ENCODE measurements around the gene MZB1. TPM values are rescaled to one million over a fixed set of nuclear protein-coding genes. Genes with fewer than 3 reads are reported as not detected.
A peak's percentile ranks its signal among the peaks of the same experiment; 100 is the strongest.

The MZB1 gene
- total RNA-seq, 1 donor from 2014 or later: not detected

- no peak for DNase-seq (ENCODE audit: low spot score)
- no peak for TF ChIP-seq CTCF (IDR thresholded peaks at IDR 0.05)
- H3K27ac Mint-ChIP-seq (ENCODE audit: unreplicated experiment): no peak overlapping the region
- no peaks in the 10 kb centered on the region for H3K9me3 Mint-ChIP-seq (ENCODE audit: low read depth)
- no peaks in the 10 kb centered on the region for H3K27me3 Mint-ChIP-seq (ENCODE audit: low read depth)
- peaks cover 14% of the 10 kb centered on the region for H3K36me3 Mint-ChIP-seq (ENCODE audit: low read depth)
- no peak overlapping the region for H3K4me3 Mint-ChIP-seq (ENCODE audit: unreplicated experiment)
- peaks cover 12% of the 10 kb centered on the region for H3K4me1 Mint-ChIP-seq (ENCODE audit: low read depth)
Observed at GRCh38 chr5:139419226-139420192, 29.8 kb upstream of the MZB1 start.

GRCh38 chr5:139418793-139419192 is 29.1 kb upstream of the MZB1 start:
- no peaks in the 10 kb centered on the region for H3K27me3 Mint-ChIP-seq (ENCODE audit: low read depth)
- TF ChIP-seq CTCF (IDR thresholded peaks at IDR 0.05): no peak
- H3K4me3 Mint-ChIP-seq (ENCODE audit: unreplicated experiment): no peak overlapping the region
- no peak overlapping the region for H3K27ac Mint-ChIP-seq (ENCODE audit: unreplicated experiment)
- no peak for DNase-seq (ENCODE audit: low spot score)
- no peaks in the 10 kb centered on the region for H3K9me3 Mint-ChIP-seq (ENCODE audit: low read depth)
- H3K36me3 Mint-ChIP-seq (ENCODE audit: low read depth): peaks cover 16% of the 10 kb centered on the region
- peaks cover 12% of the 10 kb centered on the region for H3K4me1 Mint-ChIP-seq (ENCODE audit: low read depth)

- H3K4me3 Mint-ChIP-seq (ENCODE audit: unreplicated experiment): no peak overlapping the region
- no peak for TF ChIP-seq CTCF (IDR thresholded peaks at IDR 0.05)
- H3K9me3 Mint-ChIP-seq (ENCODE audit: low read depth): no peaks in the 10 kb centered on the region
- no peak for DNase-seq (ENCODE audit: low spot score)
- peaks cover 20% of the 10 kb centered on the region for H3K36me3 Mint-ChIP-seq (ENCODE audit: low read depth)
- H3K27me3 Mint-ChIP-seq (ENCODE audit: low read depth): no peaks in the 10 kb centered on the region
- H3K4me1 Mint-ChIP-seq (ENCODE audit: low read depth): peaks cover 9% of the 10 kb centered on the region
- H3K27ac Mint-ChIP-seq (ENCODE audit: unreplicated experiment): peak overlapping the region; percentile 66
Observed at GRCh38 chr5:139417214-139417613, 27.5 kb upstream of the MZB1 start.

GRCh38 chr5:139416651-139417050 is 26.9 kb upstream of the MZB1 start:
- TF ChIP-seq CTCF (IDR thresholded peaks at IDR 0.05): no peak
- Mint-ChIP-seq H3K9me3 (ENCODE audit: low read depth) (no peaks in the 10 kb centered on the region), H3K27ac (ENCODE audit: unreplicated experiment) (peak overlapping the region; percentile 66), H3K4me1 (ENCODE audit: low read depth) (peaks cover 8% of the 10 kb centered on the region), H3K36me3 (ENCODE audit: low read depth) (peaks cover 20% of the 10 kb centered on the region), H3K4me3 (ENCODE audit: unreplicated experiment) (no peak overlapping the region), H3K27me3 (ENCODE audit: low read depth) (no peaks in the 10 kb centered on the region)
- no peak for DNase-seq (ENCODE audit: low spot score)

- Mint-ChIP-seq H3K4me1 (ENCODE audit: low read depth) (peaks cover 8% of the 10 kb centered on the region), H3K9me3 (ENCODE audit: low read depth) (no peaks in the 10 kb centered on the region), H3K27ac (ENCODE audit: unreplicated experiment) (no peak overlapping the region), H3K27me3 (ENCODE audit: low read depth) (no peaks in the 10 kb centered on the region), H3K4me3 (ENCODE audit: unreplicated experiment) (no peak overlapping the region), H3K36me3 (ENCODE audit: low read depth) (peaks cover 19% of the 10 kb centered on the region)
- no peak for TF ChIP-seq CTCF (IDR thresholded peaks at IDR 0.05)
- DNase-seq (ENCODE audit: low spot score): no peak
Observed at GRCh38 chr5:139415869-139416268, 26.2 kb upstream of the MZB1 start.

All from chondrocyte (in vitro differentiated cells).